Peyer's patch (tissue), 4 donors: ENCODE results near the gene SCYL1. TPM values are rescaled to one million over a fixed set of nuclear protein-coding genes. Genes with fewer than 3 reads are reported as not detected.

Source experiments
- DNase-seq, 3 donors: peaks; one replicate each; pipeline ENCODE4 v3.0.0-alpha.2; 2017 to 2019
- H3K27ac ChIP-seq, 4 donors: fragments of 200-600 bp; sonication (generic); one replicate each; pipeline ENCODE4 v1.5.1; 2016 to 2019
- H3K27me3 ChIP-seq, 2 donors: fragments of 200-600 bp; sonication (generic); one replicate each; pipeline ENCODE4 v1.5.1; 2019
- H3K36me3 ChIP-seq, 3 donors: fragments of 200-600 bp; sonication (generic); one replicate each; pipeline ENCODE4 v1.5.1; 2016 to 2019
- H3K4me1 ChIP-seq, 4 donors: fragments of 200-600 bp; sonication (generic); one replicate each; pipeline ENCODE4 v1.5.1; 2016 to 2019
- H3K4me3 ChIP-seq, 4 donors: fragments of 200-600 bp; sonication (generic); 1 replicate in 3 of 4; 2 replicates in 1 of 4; pipeline ENCODE4 v1.5.1; 2016 to 2019; ENCODE audit warnings: mild to moderate bottlenecking in 1 of 4
- H3K9me3 ChIP-seq, 4 donors: fragments of 200-600 bp; sonication (generic); one replicate each; pipeline ENCODE4 v1.5.1; 2016 to 2019; ENCODE audit warnings: mild to moderate bottlenecking in 1 of 4
- CTCF ChIP-seq, 6 experiments: fragments of 450-650 bp in 4 of 6; fragments of 200-600 bp in 2 of 6; sonication (generic) in 1 of 6; IDR thresholded peaks; one replicate each; pipeline ENCODE4 v1.5.1; 2017 to 2019; ENCODE audit warnings: antibody characterized with exemption in 6 of 6, mild to moderate bottlenecking in 3 of 6, moderate library complexity in 1 of 6
- POLR2A ChIP-seq, 2 donors: fragments of 450-650 bp; IDR thresholded peaks; one replicate each; pipeline ENCODE4 v1.5.1; 2017; ENCODE audit warnings: antibody characterized with exemption in 2 of 2, mild to moderate bottlenecking in 2 of 2, moderate library complexity in 2 of 2
- total RNA-seq, 4 donors: library from RNA; depleted of rRNA; stranded (reverse); fragments of >200 nt; gene quantifications; one replicate each; pipeline ENCODE4 v1.1.0, GENCODE V29; 2016

The SCYL1 gene
- total RNA-seq, 4 donors from 2014 or later = 73.4 to 88.1 (median 79.0) TPM

- TF ChIP-seq POLR2A (IDR thresholded peaks at IDR 0.05) (peak in 1 of 2 donors; percentile 24), CTCF (IDR thresholded peaks at IDR 0.05) (no peak)
- Histone ChIP-seq H3K4me3 (peak overlapping the region; percentile 67 to 84 (median 80)), H3K27me3 (no peaks in the 10 kb centered on the region), H3K4me1 (peaks cover 4 to 30% (median 22%) of the 10 kb centered on the region in 4 donors), H3K27ac (peak overlapping the region; percentile 94 to 99 (median 98)), H3K9me3 (no peaks in the 10 kb centered on the region), H3K36me3 (peaks cover 0 to 59% (median 0%) of the 10 kb centered on the region in 3 donors)
- peak in 1 of 3 donors; percentile 41 for DNase-seq
These were observed 23.2 kb upstream of the SCYL1 start for GRCh38 chr11:65501472-65502273.

GRCh38 chr11:65502274-65502554 is 22.7 kb upstream of the SCYL1 start:
- peaks cover 0 to 59% (median 0%) of the 10 kb centered on the region in 3 donors for H3K36me3 ChIP-seq
- H3K4me1 ChIP-seq = peaks cover 0 to 31% (median 25%) of the 10 kb centered on the region in 4 donors
- no peak for DNase-seq
- peak overlapping the region; percentile 94 to 99 (median 98) for H3K27ac ChIP-seq
- no peak for TF ChIP-seq POLR2A (IDR thresholded peaks at IDR 0.05)
- H3K4me3 ChIP-seq = peak overlapping the region; percentile 67 to 84 (median 80)
- H3K9me3 ChIP-seq = no peaks in the 10 kb centered on the region
- no peaks in the 10 kb centered on the region for H3K27me3 ChIP-seq

- TF ChIP-seq POLR2A (IDR thresholded peaks at IDR 0.05) (peak; percentile 38 to 50), CTCF (IDR thresholded peaks at IDR 0.05) (no peak)
- peak overlapping the region; percentile 67 to 84 (median 80) for H3K4me3 ChIP-seq
- H3K27me3 ChIP-seq = no peaks in the 10 kb centered on the region
- peaks cover 0 to 35% (median 29%) of the 10 kb centered on the region in 4 donors for H3K4me1 ChIP-seq
- H3K36me3 ChIP-seq = peaks cover 0 to 59% (median 0%) of the 10 kb centered on the region in 3 donors
- peak in 1 of 3 donors; percentile 45 for DNase-seq
- peak overlapping the region; percentile 91 to 99 (median 98) for H3K27ac ChIP-seq
- no peaks in the 10 kb centered on the region for H3K9me3 ChIP-seq
These were observed 22.1 kb upstream of the SCYL1 start for GRCh38 chr11:65502555-65503367.

GRCh38 chr11:65503368-65503948 is 21.4 kb upstream of the SCYL1 start:
- Histone ChIP-seq H3K36me3 (peaks cover 0 to 59% (median 0%) of the 10 kb centered on the region in 3 donors), H3K27ac (peak overlapping the region; percentile 91 to 99 (median 98)), H3K9me3 (no peaks in the 10 kb centered on the region), H3K4me1 (peaks cover 0 to 37% (median 29%) of the 10 kb centered on the region in 4 donors), H3K27me3 (no peaks in the 10 kb centered on the region), H3K4me3 (peak overlapping the region; percentile 67 to 84 (median 80))
- DNase-seq = no peak
- TF ChIP-seq POLR2A (IDR thresholded peaks at IDR 0.05) = no peak

- TF ChIP-seq POLR2A (IDR thresholded peaks at IDR 0.05) (peak; percentile 6 to 67), CTCF (IDR thresholded peaks at IDR 0.05) (no peak)
These were observed 20.8 kb upstream of the SCYL1 start for GRCh38 chr11:65503949-65504673.

More at GRCh38 chr11:65503949-65504673, 20.8 kb upstream of the SCYL1 start:
- peak in 1 of 3 donors; percentile 35 for DNase-seq
- Histone ChIP-seq H3K4me1 (peaks cover 0 to 37% (median 29%) of the 10 kb centered on the region in 4 donors), H3K27me3 (no peaks in the 10 kb centered on the region), H3K9me3 (no peaks in the 10 kb centered on the region), H3K36me3 (peaks cover 0 to 59% (median 0%) of the 10 kb centered on the region in 3 donors), H3K27ac (peak overlapping the region; percentile 91 to 99 (median 98)), H3K4me3 (peak overlapping the region; percentile 67 to 84 (median 80))
